ENCODE measurements around the gene RALA. TPM values are rescaled to one million over a fixed set of nuclear protein-coding genes. Genes with fewer than 3 reads are reported as not detected.

The RALA gene
- total and polyA plus RNA-seq, 2 of the 13 experiments (the other 11 are each of a cell fraction or from before 2014, with no cell fraction given): 11.8 to 19.5 TPM

- TF ChIP-seq HBP1 (CRISPR knock-in tag; IDR thresholded peaks at IDR 0.05; ENCODE audit: low read depth) (no peak), IKZF4 (CRISPR knock-in tag; IDR thresholded peaks at IDR 0.05; ENCODE audit: borderline replicate concordance, low read depth, not compliant biosample characterization) (no peak), ZNF121 (CRISPR knock-in tag; IDR thresholded peaks at IDR 0.05) (no peak), IRX3 (CRISPR knock-in tag; IDR thresholded peaks at IDR 0.05; ENCODE audit: borderline replicate concordance, low read depth) (no peak), HNRNPK (IDR thresholded peaks at IDR 0.05; ENCODE audit: low read depth, low read length, poor library complexity, severe bottlenecking) (no peak), FOXK2 (IDR thresholded peaks at IDR 0.05) (no peak), NFAT5 (CRISPR knock-in tag; IDR thresholded peaks at IDR 0.05) (no peak)
These were observed 98.0 kb downstream of the RALA start (continued) for GRCh38 chr7:39721345-39721744.
